Measurements from ENCODE around the gene RASL11A. TPM values are rescaled to one million over a fixed set of nuclear protein-coding genes. Genes with fewer than 3 reads are reported as not detected.

RASL11A gene
- total and polyA plus RNA-seq, 2 experiments from 2014 or later = 0.51 to 1.1 TPM

GRCh38 chr13:27310946-27311345, 40.3 kb downstream of the RASL11A start:
- no peaks in the 10 kb centered on the region for H3K79me2 ChIP-seq (ENCODE audit: insufficient read depth)
- H3K4me1 ChIP-seq (ENCODE audit: insufficient read depth) = no peaks in the 10 kb centered on the region
- no peak for DNase-seq
- no peaks in the 10 kb centered on the region for H4K20me1 ChIP-seq (ENCODE audit: insufficient read depth)
- H3K4me3 ChIP-seq = no peak overlapping the region
- H2AFZ ChIP-seq = no peak overlapping the region
- TF ChIP-seq EZH2 (IDR thresholded peaks at IDR 0.05; ENCODE audit: insufficient read depth, poor library complexity, severe bottlenecking) = no peak
- TF ChIP-seq EZH2phosphoT487 (IDR thresholded peaks at IDR 0.05; ENCODE audit: insufficient read depth, low read depth) = no peak
- in situ Hi-C loops (cut with MboI) = no loop called here
- no peaks in the 10 kb centered on the region for H3K9me2 ChIP-seq (ENCODE audit: insufficient read depth)
- peaks cover 13% of the 10 kb centered on the region for H3K27me3 ChIP-seq (replicated peaks; ENCODE audit: insufficient read depth)
- H3F3A ChIP-seq (ENCODE audit: insufficient read depth) = no peaks in the 10 kb centered on the region
- H3K9me3 ChIP-seq (ENCODE audit: low read depth) = no peaks in the 10 kb centered on the region
- no peaks in the 10 kb centered on the region for H3K36me3 ChIP-seq (ENCODE audit: low read depth)
- H3K9ac ChIP-seq = no peak overlapping the region
- no peak overlapping the region for H3K4me2 ChIP-seq (ENCODE audit: unreplicated experiment)
- H3K27ac ChIP-seq = no peak overlapping the region
- 20 to 23% methylated on average over 2 of the region's 2 CpGs for WGBS, 2 experiments (ENCODE audit: low coverage in 1 of 2, low lambda C conversion rate in 2 of 2, missing lambda C conversion rate in 2 of 2)

- no peak for TF ChIP-seq EZH2phosphoT487 (IDR thresholded peaks at IDR 0.05; ENCODE audit: insufficient read depth, low read depth)
- TF ChIP-seq EZH2 (IDR thresholded peaks at IDR 0.05; ENCODE audit: insufficient read depth, poor library complexity, severe bottlenecking) = no peak
- DNase-seq = no peak
- peaks cover 13% of the 10 kb centered on the region for H3K27me3 ChIP-seq (replicated peaks; ENCODE audit: insufficient read depth)
- H3K36me3 ChIP-seq (ENCODE audit: low read depth) = no peaks in the 10 kb centered on the region
- H3K9ac ChIP-seq = no peak overlapping the region
- H4K20me1 ChIP-seq (ENCODE audit: insufficient read depth) = no peaks in the 10 kb centered on the region
- no peaks in the 10 kb centered on the region for H3F3A ChIP-seq (ENCODE audit: insufficient read depth)
- in situ Hi-C loops (cut with MboI) = no loop called here
- no peak overlapping the region for H3K27ac ChIP-seq
- no peak overlapping the region for H3K4me3 ChIP-seq
- WGBS, 2 experiments (ENCODE audit: low coverage in 1 of 2, low lambda C conversion rate in 2 of 2, missing lambda C conversion rate in 2 of 2) = 29 to 32% methylated on average over 6 of the region's 6 CpGs
- H2AFZ ChIP-seq = no peak overlapping the region
- H3K79me2 ChIP-seq (ENCODE audit: insufficient read depth) = no peaks in the 10 kb centered on the region
- no peak overlapping the region for H3K4me2 ChIP-seq (ENCODE audit: unreplicated experiment)
- H3K9me3 ChIP-seq (ENCODE audit: low read depth) = no peaks in the 10 kb centered on the region
- H3K9me2 ChIP-seq (ENCODE audit: insufficient read depth) = no peaks in the 10 kb centered on the region
- no peaks in the 10 kb centered on the region for H3K4me1 ChIP-seq (ENCODE audit: insufficient read depth)
These were observed 41.0 kb downstream of the RASL11A start for GRCh38 chr13:27311518-27312210.

- in situ Hi-C loops (cut with MboI) = no loop called here
- TF ChIP-seq EZH2 (IDR thresholded peaks at IDR 0.05; ENCODE audit: insufficient read depth, poor library complexity, severe bottlenecking) (no peak), EZH2phosphoT487 (IDR thresholded peaks at IDR 0.05; ENCODE audit: insufficient read depth, low read depth) (no peak)
- no peaks in the 10 kb centered on the region for H3K36me3 ChIP-seq (ENCODE audit: low read depth)
- no peaks in the 10 kb centered on the region for H4K20me1 ChIP-seq (ENCODE audit: insufficient read depth)
- no peak overlapping the region for H2AFZ ChIP-seq
- no peak overlapping the region for H3K9ac ChIP-seq
- no peak overlapping the region for H3K27ac ChIP-seq
- H3K9me3 ChIP-seq (ENCODE audit: low read depth) = no peaks in the 10 kb centered on the region
- H3K9me2 ChIP-seq (ENCODE audit: insufficient read depth) = no peaks in the 10 kb centered on the region
- H3K79me2 ChIP-seq (ENCODE audit: insufficient read depth) = no peaks in the 10 kb centered on the region
- H3K4me3 ChIP-seq = no peak overlapping the region
- H3K4me2 ChIP-seq (ENCODE audit: unreplicated experiment) = no peak overlapping the region
- no peaks in the 10 kb centered on the region for H3K4me1 ChIP-seq (ENCODE audit: insufficient read depth)
- no peaks in the 10 kb centered on the region for H3F3A ChIP-seq (ENCODE audit: insufficient read depth)
- no peak for DNase-seq
- H3K27me3 ChIP-seq (replicated peaks; ENCODE audit: insufficient read depth) = peaks cover 19% of the 10 kb centered on the region; the same call in 1 of the 2 replicates
- 93 to 94% methylated on average over 1 of the region's 1 CpG for WGBS, 2 experiments (ENCODE audit: low coverage in 1 of 2, low lambda C conversion rate in 2 of 2, missing lambda C conversion rate in 2 of 2)
These were observed 43.1 kb downstream of the RASL11A start for GRCh38 chr13:27313770-27314169.

- Histone ChIP-seq H3K9ac (no peak overlapping the region), H3K4me3 (no peak overlapping the region), H4K20me1 (ENCODE audit: insufficient read depth) (no peaks in the 10 kb centered on the region), H3F3A (ENCODE audit: insufficient read depth) (no peaks in the 10 kb centered on the region), H3K36me3 (ENCODE audit: low read depth) (no peaks in the 10 kb centered on the region), H3K4me1 (ENCODE audit: insufficient read depth) (no peaks in the 10 kb centered on the region), H3K4me2 (ENCODE audit: unreplicated experiment) (no peak overlapping the region), H3K9me2 (ENCODE audit: insufficient read depth) (no peaks in the 10 kb centered on the region), H3K27me3 (replicated peaks; ENCODE audit: insufficient read depth) (peaks cover 38% of the 10 kb centered on the region), H3K9me3 (ENCODE audit: low read depth) (no peaks in the 10 kb centered on the region), H2AFZ (no peak overlapping the region), H3K79me2 (ENCODE audit: insufficient read depth) (no peaks in the 10 kb centered on the region), H3K27ac (no peak overlapping the region)
- in situ Hi-C loops (cut with MboI) = no loop called here
- DNase-seq = no peak
- no peak for TF ChIP-seq EZH2 (IDR thresholded peaks at IDR 0.05; ENCODE audit: insufficient read depth, poor library complexity, severe bottlenecking)
- TF ChIP-seq EZH2phosphoT487 (IDR thresholded peaks at IDR 0.05; ENCODE audit: insufficient read depth, low read depth) = no peak
These were observed 48.8 kb downstream of the RASL11A start for GRCh38 chr13:27319404-27319803.

Data from GM23248 (cell line).